CD14-positive monocyte (primary cell): ENCODE results near the gene PATZ1. TPM values are rescaled to one million over a fixed set of nuclear protein-coding genes. Genes with fewer than 3 reads are reported as not detected.

Source experiments
- DNase-seq, 3 donors: peaks; one replicate each; pipeline ENCODE4 v3.0.0-alpha.2; 2011 to 2022
- H2AFZ ChIP-seq: 2 replicates; pipeline ENCODE4 v1.6.0; 2012; ENCODE audit warnings: mild to moderate bottlenecking, low read depth, low read length, inconsistent platforms; ENCODE audit not compliant: insufficient read depth, poor library complexity, severe bottlenecking
- H3K27ac ChIP-seq, 2 donors: 1 replicate in 1 of 2; 2 replicates in 1 of 2; pipeline ENCODE4 v1.5.1; 2012 to 2013; ENCODE audit warnings: low read length in 2 of 2, control low read depth in 1 of 2, inconsistent platforms in 1 of 2, low read depth in 1 of 2, mild to moderate bottlenecking in 1 of 2
- H3K27me3 ChIP-seq, 2 donors: one replicate each; pipeline versions ENCODE4 v1.6.0 to v1.6.1; 2011 to 2013; ENCODE audit warnings: low read length in 2 of 2; ENCODE audit not compliant: control insufficient read depth in 2 of 2, insufficient read depth in 2 of 2
- H3K36me3 ChIP-seq, 2 donors: replicated peaks in 1 of 2; 1 replicate in 1 of 2; 2 replicates in 1 of 2; pipeline versions ENCODE4 v1.5.1 to v1.6.1; 2012 to 2013; ENCODE audit warnings: low read length in 2 of 2, control low read depth in 1 of 2, inconsistent platforms in 1 of 2, mild to moderate bottlenecking in 1 of 2; ENCODE audit not compliant: insufficient read depth in 2 of 2, control insufficient read depth in 1 of 2
- H3K4me1 ChIP-seq, 2 donors: 1 replicate in 1 of 2; 2 replicates in 1 of 2; pipeline versions ENCODE4 v1.5.1 to v1.6.1; 2012 to 2013; ENCODE audit warnings: low read length in 2 of 2, control low read depth in 1 of 2, inconsistent platforms in 1 of 2, mild to moderate bottlenecking in 1 of 2, moderate library complexity in 1 of 2; ENCODE audit not compliant: insufficient read depth in 2 of 2, control insufficient read depth in 1 of 2
- H3K4me2 ChIP-seq: replicated peaks from 2 replicates; pipeline ENCODE3; 2012; ENCODE audit warnings: low read length, moderate library complexity, mild to moderate bottlenecking; ENCODE audit not compliant: poor library complexity, severe bottlenecking; ENCODE audit errors: extremely low read depth
- H3K4me3 ChIP-seq, 3 experiments: fragments of 200-600 bp in 1 of 3; sonication (generic) in 1 of 3; replicated peaks in 1 of 3; 1 replicate in 2 of 3; 2 replicates in 1 of 3; pipeline ENCODE4 v1.5.1; 2011 to 2013; ENCODE audit warnings: low read length in 3 of 3, mild to moderate bottlenecking in 3 of 3, control low read depth in 2 of 3, low read depth in 2 of 3, inconsistent platforms in 1 of 3, moderate library complexity in 1 of 3
- H3K79me2 ChIP-seq: 2 replicates; pipeline ENCODE4 v1.6.0; 2012; ENCODE audit warnings: mild to moderate bottlenecking, control low read depth, inconsistent platforms, low read length, moderate library complexity; ENCODE audit not compliant: insufficient read depth
- H3K9ac ChIP-seq: 2 replicates; pipeline ENCODE4 v1.6.0; 2017; ENCODE audit warnings: low read length, mild to moderate bottlenecking; ENCODE audit not compliant: insufficient read depth, poor library complexity, severe bottlenecking
- H3K9me3 ChIP-seq, 2 donors: replicated peaks in 1 of 2; 1 replicate in 1 of 2; 2 replicates in 1 of 2; pipeline versions ENCODE4 v1.5.1 to v1.6.1; 2012 to 2013; ENCODE audit warnings: low read length in 2 of 2, control low read depth in 1 of 2; ENCODE audit not compliant: control insufficient read depth in 1 of 2, insufficient read depth in 1 of 2
- H4K20me1 ChIP-seq: 2 replicates; pipeline ENCODE4 v1.6.0; 2012; ENCODE audit warnings: mild to moderate bottlenecking, low read length, control low read depth, moderate library complexity; ENCODE audit not compliant: insufficient read depth
- H3K27ac Mint-ChIP-seq, 7 donors: one replicate each; pipeline ENCODE4 v1.8.0; 2020; ENCODE audit warnings: mild to moderate bottlenecking in 7 of 7, mixed read lengths in 7 of 7, moderate library complexity in 6 of 7, inconsistent platforms in 2 of 7
- H3K27me3 Mint-ChIP-seq, 3 donors: one replicate each; pipeline ENCODE4 v1.8.0; 2021 to 2022; ENCODE audit warnings: low read depth in 3 of 3, mild to moderate bottlenecking in 3 of 3, mixed read lengths in 3 of 3, moderate library complexity in 3 of 3, inconsistent platforms in 1 of 3
- H3K36me3 Mint-ChIP-seq, 2 donors: one replicate each; pipeline ENCODE4 v1.8.0; 2020; ENCODE audit warnings: mixed read lengths in 2 of 2, inconsistent platforms in 1 of 2, mild to moderate bottlenecking in 1 of 2
- H3K4me1 Mint-ChIP-seq: one replicate; pipeline ENCODE4 v1.8.0; 2020; ENCODE audit warnings: mild to moderate bottlenecking, mixed read lengths
- H3K4me3 Mint-ChIP-seq, 2 donors: one replicate each; pipeline ENCODE4 v1.8.0; 2020; ENCODE audit warnings: mild to moderate bottlenecking in 2 of 2, mixed read lengths in 2 of 2, moderate library complexity in 1 of 2
- H3K9me3 Mint-ChIP-seq, 7 donors: one replicate each; pipeline ENCODE4 v1.8.0; 2020 to 2022; ENCODE audit warnings: mixed read lengths in 7 of 7, mild to moderate bottlenecking in 6 of 7, moderate library complexity in 6 of 7, inconsistent platforms in 2 of 7
- CTCF ChIP-seq: fragments of 200-600 bp; IDR thresholded peaks from one replicate; pipeline ENCODE4 v1.8.0; 2022; ENCODE audit warnings: antibody characterized with exemption, mild to moderate bottlenecking
- WGBS: methylation state at CpG from one replicate; pipeline ENCODE4 v1.1.5; 2013; ENCODE audit warnings: missing lambda C conversion rate; ENCODE audit not compliant: insufficient coverage; 5-methylcytosine and 5-hydroxymethylcytosine counted together
- intact Hi-C, 2 donors: fragments of 100-400 bp; cut with micrococcal nuclease; formaldehyde crosslinking; loops; one replicate each; pipeline versions ENCODE4 v1.15.0 to v1.15.1; 2023
- polyA plus RNA-seq, 3 donors: library from polyadenylated mRNA; depleted of rRNA in 1 of 3; unstranded in 2 of 3; stranded (reverse) in 1 of 3; fragments of 300-500 nt in 2 of 3; fragments of >200 nt in 1 of 3; fragmentation: Illumina TruSeq in 2 of 3; gene quantifications; 1 replicate in 2 of 3; 2 replicates in 1 of 3; pipeline ENCODE4 v1.2.3, GENCODE V29; 2012 to 2021

PATZ1 gene
- polyA plus RNA-seq, 3 donors: 1.8 to 10.7 (median 2.0) TPM

- no peak overlapping the region for H3K27ac ChIP-seq
- no peak overlapping the region for H3K4me2 ChIP-seq
Measured at GRCh38 chr22:31313366-31314147, 32.6 kb downstream of the PATZ1 start.

GRCh38 chr22:31308181-31308580 lies 38.0 kb downstream of the PATZ1 start:
- Mint-ChIP-seq H3K27me3 (peaks cover 0 to 5% (median 2%) of the 10 kb centered on the region in 3 donors), H3K36me3 (no peaks in the 10 kb centered on the region), H3K4me1 (peaks cover 3% of the 10 kb centered on the region), H3K9me3 (no peaks in the 10 kb centered on the region), H3K4me3 (no peak overlapping the region), H3K27ac (no peak overlapping the region)
- H3K4me3 ChIP-seq: no peak overlapping the region
- no peaks in the 10 kb centered on the region for H3K27me3 ChIP-seq
- H3K36me3 ChIP-seq: no peaks in the 10 kb centered on the region
- intact Hi-C loops: no loop called here
- no peak overlapping the region for H3K9ac ChIP-seq
- H4K20me1 ChIP-seq: no peaks in the 10 kb centered on the region
- no peak overlapping the region for H3K27ac ChIP-seq
- no peak overlapping the region for H3K4me2 ChIP-seq
- no peak for TF ChIP-seq CTCF
- no peaks in the 10 kb centered on the region for H3K4me1 ChIP-seq
- H3K9me3 ChIP-seq: no peaks in the 10 kb centered on the region
- no peak for DNase-seq
- H2AFZ ChIP-seq: no peak overlapping the region
- H3K79me2 ChIP-seq: no peaks in the 10 kb centered on the region

More at GRCh38 chr22:31313366-31314147, 32.6 kb downstream of the PATZ1 start:
- Histone ChIP-seq H3K9ac (no peak overlapping the region), H2AFZ (no peak overlapping the region), H3K27me3 (no peaks in the 10 kb centered on the region), H3K4me1 (no peaks in the 10 kb centered on the region), H4K20me1 (no peaks in the 10 kb centered on the region), H3K4me3 (no peak overlapping the region), H3K36me3 (no peaks in the 10 kb centered on the region), H3K9me3 (peaks cover 5 to 6% of the 10 kb centered on the region in 2 donors), H3K79me2 (no peaks in the 10 kb centered on the region)
- 26% methylated on average over 4 of the region's 6 CpGs for WGBS
- peaks cover 9 to 15% (median 11%) of the 10 kb centered on the region in 7 donors for H3K9me3 Mint-ChIP-seq
- H3K4me3 Mint-ChIP-seq: no peak overlapping the region
- intact Hi-C loops: no loop called here
- no peaks in the 10 kb centered on the region for H3K4me1 Mint-ChIP-seq
- peaks cover 0 to 3% (median 2%) of the 10 kb centered on the region in 3 donors for H3K27me3 Mint-ChIP-seq
- DNase-seq: peak; percentile 35 to 48 (median 47)
- TF ChIP-seq CTCF: peak; percentile 94
- H3K36me3 Mint-ChIP-seq: no peaks in the 10 kb centered on the region
- no peak overlapping the region for H3K27ac Mint-ChIP-seq
